Measurements from ENCODE around the gene BAZ2B.

DNA sequence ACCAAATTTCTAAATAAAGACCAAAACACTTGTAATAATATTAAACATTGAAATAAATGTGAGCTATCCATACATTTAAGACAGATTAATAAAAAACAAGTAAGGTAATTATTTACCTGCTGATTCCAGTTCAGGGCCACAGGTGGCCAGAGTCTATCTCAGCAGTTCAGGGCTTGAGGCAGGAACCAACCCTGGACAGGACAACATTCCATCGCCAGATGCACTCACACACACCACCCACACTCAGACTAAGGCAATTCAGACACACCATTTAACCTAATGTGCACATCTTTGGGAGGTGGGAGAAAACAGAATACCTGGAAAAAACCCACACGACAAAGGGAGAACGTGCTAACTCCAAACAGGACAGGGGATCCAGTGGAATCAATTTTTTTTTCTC, 315.8 kb downstream of the BAZ2B start:
- TF ChIP-seq, protein P1, sequence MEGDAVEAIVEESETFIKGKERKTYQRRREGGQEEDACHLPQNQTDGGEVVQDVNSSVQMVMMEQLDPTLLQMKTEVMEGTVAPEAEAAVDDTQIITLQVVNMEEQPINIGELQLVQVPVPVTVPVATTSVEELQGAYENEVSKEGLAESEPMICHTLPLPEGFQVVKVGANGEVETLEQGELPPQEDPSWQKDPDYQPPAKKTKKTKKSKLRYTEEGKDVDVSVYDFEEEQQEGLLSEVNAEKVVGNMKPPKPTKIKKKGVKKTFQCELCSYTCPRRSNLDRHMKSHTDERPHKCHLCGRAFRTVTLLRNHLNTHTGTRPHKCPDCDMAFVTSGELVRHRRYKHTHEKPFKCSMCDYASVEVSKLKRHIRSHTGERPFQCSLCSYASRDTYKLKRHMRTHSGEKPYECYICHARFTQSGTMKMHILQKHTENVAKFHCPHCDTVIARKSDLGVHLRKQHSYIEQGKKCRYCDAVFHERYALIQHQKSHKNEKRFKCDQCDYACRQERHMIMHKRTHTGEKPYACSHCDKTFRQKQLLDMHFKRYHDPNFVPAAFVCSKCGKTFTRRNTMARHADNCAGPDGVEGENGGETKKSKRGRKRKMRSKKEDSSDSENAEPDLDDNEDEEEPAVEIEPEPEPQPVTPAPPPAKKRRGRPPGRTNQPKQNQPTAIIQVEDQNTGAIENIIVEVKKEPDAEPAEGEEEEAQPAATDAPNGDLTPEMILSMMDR (conservative IDR thresholded peaks at IDR 0.05): no peak
- no peak for TF ChIP-seq ZFX (IDR thresholded peaks at IDR 0.05)

Data from C4-2B (cell line).